ENCODE measurements around the gene ASB2. TPM values are rescaled to one million over a fixed set of nuclear protein-coding genes. Genes with fewer than 3 reads are reported as not detected.

ASB2 gene
- total and polyA plus RNA-seq, 2 of the 8 experiments (the other 6 are each of a cell fraction or from before 2014, with no cell fraction given) = 1.0 to 2.1 TPM

- no peak for TF ChIP-seq CHD7 (IDR thresholded peaks at IDR 0.05; ENCODE audit: insufficient replicate concordance, low read length)
These were observed 55.2 kb downstream of the ASB2 start (continued) for GRCh38 chr14:93921001-93921806.
